HS-27A (cell line): ENCODE data around the gene CTRB1.
"Not testable (repeated sequence)": the region's sequence is repeated elsewhere in the genome, so short reads cannot be mapped to it uniquely, and the experiment has no call there.

ENCODE experiments used
- DNase-seq: peaks from one replicate; pipeline ENCODE4 v3.0.0-alpha.2; 2012; ENCODE audit warnings: low read depth, missing footprints

Gene CTRB1

GRCh38 chr16:75240633-75241032, 21.8 kb downstream of the CTRB1 start:
- not testable (repeated sequence) for DNase-seq

GRCh38 chr16:75241412-75241811, 22.6 kb downstream of the CTRB1 start:
- no peak for DNase-seq

- DNase-seq: no peak
Measured at GRCh38 chr16:75241955-75242354, 23.2 kb downstream of the CTRB1 start.

- DNase-seq: not testable (repeated sequence)
Measured at GRCh38 chr16:75242436-75243078, 23.8 kb downstream of the CTRB1 start.

GRCh38 chr16:75243667-75244224, 25.0 kb downstream of the CTRB1 start:
- DNase-seq: no peak

- DNase-seq: no peak
Measured at GRCh38 chr16:75244225-75244809, 25.5 kb downstream of the CTRB1 start.

- DNase-seq: peak; percentile 99
Measured at GRCh38 chr16:75244844-75245758, 26.3 kb downstream of the CTRB1 start.

- no peak for DNase-seq
Measured at GRCh38 chr16:75246504-75247205, 27.9 kb downstream of the CTRB1 start.

- DNase-seq: no peak
Measured at GRCh38 chr16:75247249-75247648, 28.5 kb downstream of the CTRB1 start.

GRCh38 chr16:75248142-75248535, 29.4 kb downstream of the CTRB1 start:
- no peak for DNase-seq

GRCh38 chr16:75248536-75249380, 30.0 kb downstream of the CTRB1 start:
- no peak for DNase-seq

- no peak for DNase-seq
Measured at GRCh38 chr16:75249441-75249840, 30.7 kb downstream of the CTRB1 start.

GRCh38 chr16:75250089-75250808, 31.5 kb downstream of the CTRB1 start:
- DNase-seq: no peak

- DNase-seq: no peak
Measured at GRCh38 chr16:75250809-75251279, 32.1 kb downstream of the CTRB1 start.

- DNase-seq: no peak
Measured at GRCh38 chr16:75251280-75252048, 32.7 kb downstream of the CTRB1 start, which contains the start of gene BCAR1. TSS of gene BCAR1 (minus strand) at chr16:75251624. CDS start at chr16:75251482, 142 bp downstream.

GRCh38 chr16:75252049-75252864, 33.5 kb downstream of the CTRB1 start:
- no peak for DNase-seq

GRCh38 chr16:75252946-75253911, 34.4 kb downstream of the CTRB1 start:
- peak; percentile 92 for DNase-seq
